Endodermal cell (in vitro differentiated cells): ENCODE measurements around the gene APBA2. TPM values are rescaled to one million over a fixed set of nuclear protein-coding genes. Genes with fewer than 3 reads are reported as not detected.

Experiments
- DNase-seq: peaks from one replicate; pipeline ENCODE4 v3.0.0-alpha.2; 2017
- H3K27ac ChIP-seq: 2 replicates; pipeline ENCODE4 v1.5.1; 2013; ENCODE audit warnings: mild to moderate bottlenecking, low read depth, low read length, moderate library complexity
- H3K27me3 ChIP-seq: 2 replicates; pipeline ENCODE4 v1.6.1; 2013; ENCODE audit warnings: mild to moderate bottlenecking, low read length, moderate library complexity; ENCODE audit not compliant: insufficient read depth, control insufficient read depth, poor library complexity, severe bottlenecking
- H3K36me3 ChIP-seq: 2 replicates; pipeline ENCODE4 v1.7.0; 2013; ENCODE audit warnings: mild to moderate bottlenecking, low read length, moderate library complexity; ENCODE audit not compliant: control insufficient read depth, insufficient read depth
- H3K4me1 ChIP-seq: one replicate; pipeline ENCODE4 v1.7.0; 2013; ENCODE audit warnings: low read length; ENCODE audit not compliant: control insufficient read depth, insufficient read depth
- H3K4me3 ChIP-seq: 2 replicates; pipeline ENCODE4 v1.5.1; 2013; ENCODE audit warnings: mild to moderate bottlenecking, low read length, moderate library complexity
- H3K9ac ChIP-seq: 2 replicates; pipeline ENCODE4 v1.6.1; 2013; ENCODE audit warnings: mild to moderate bottlenecking, low read length, moderate library complexity; ENCODE audit not compliant: poor library complexity, severe bottlenecking; ENCODE audit errors: extremely low read depth
- H3K9me3 ChIP-seq: 2 replicates; pipeline ENCODE4 v1.6.1; 2013; ENCODE audit warnings: mild to moderate bottlenecking, low read length, moderate library complexity; ENCODE audit not compliant: control insufficient read depth
- H3K27ac Mint-ChIP-seq: 2 replicates; pipeline ENCODE4 v1.8.0; 2020; ENCODE audit warnings: mixed read lengths
- H3K27me3 Mint-ChIP-seq: 2 replicates; pipeline ENCODE4 v1.8.0; 2021; ENCODE audit warnings: mild to moderate bottlenecking, mixed read lengths; ENCODE audit not compliant: insufficient read depth
- H3K36me3 Mint-ChIP-seq: 2 replicates; pipeline ENCODE4 v1.8.0; 2020; ENCODE audit warnings: low read depth, mixed read lengths
- H3K4me1 Mint-ChIP-seq: 2 replicates; pipeline ENCODE4 v1.8.0; 2020; ENCODE audit warnings: mixed read lengths
- H3K4me3 Mint-ChIP-seq: 2 replicates; pipeline ENCODE4 v1.8.0; 2020; ENCODE audit warnings: mild to moderate bottlenecking, moderate library complexity, mixed read lengths
- H3K9me3 Mint-ChIP-seq: 2 replicates; pipeline ENCODE4 v1.8.0; 2020; ENCODE audit warnings: mild to moderate bottlenecking, mixed read lengths
- WGBS, 2 experiments: methylation state at CpG; one replicate each; pipeline versions ENCODE4 v1.1.5 to v1.1.7; 2013; ENCODE audit warnings: missing lambda C conversion rate in 2 of 2, mixed read lengths in 1 of 2; ENCODE audit not compliant: insufficient coverage in 1 of 2, insufficient read length in 1 of 2; 5-methylcytosine and 5-hydroxymethylcytosine counted together
- total RNA-seq, 2 donors: library from RNA; stranded (reverse); fragmentation: NEBNext Ultra II Directional in 1 of 2; extraction: Animal tissue kit (Norgen Biotek cat#: 25700) in 1 of 2; gene quantifications; 2 replicates in 1 of 2; 3 replicates in 1 of 2; pipeline ENCODE4 v1.2.1, GENCODE V29; 2021
- TF ChIP-seq, protein P1 (sequence below): fragments of 200-600 bp; sonication (generic); conservative IDR thresholded peaks from 2 replicates; pipeline ENCODE4 v1.5.0; 2021; ENCODE audit warnings: antibody characterized with exemption, mild to moderate bottlenecking

Gene APBA2
- total RNA-seq, 2 donors from 2014 or later, result 27.1 to 27.3 TPM

DNA sequence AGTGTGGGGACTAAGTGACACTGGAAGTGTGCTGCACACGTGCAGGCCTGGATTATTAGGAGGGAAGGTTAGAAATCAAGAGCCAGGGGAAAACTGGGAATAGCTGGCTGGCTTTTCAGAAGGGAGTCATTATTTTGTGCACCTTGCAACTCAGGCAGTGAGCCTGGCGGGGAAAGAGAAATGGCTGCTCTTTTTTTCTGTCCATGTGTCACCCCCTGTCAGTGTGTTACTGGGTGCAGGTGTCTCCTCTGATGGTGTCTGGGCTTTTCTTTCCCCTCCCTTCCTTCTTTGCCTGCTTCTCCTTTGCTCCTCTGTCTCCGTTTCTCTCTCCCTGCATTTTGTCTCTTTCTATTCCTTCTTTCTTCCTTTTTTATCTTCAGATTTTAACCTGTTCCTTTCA, 130.7 kb downstream of the APBA2 start:
- Mint-ChIP-seq H3K4me1 (peaks cover 2% of the 10 kb centered on the region), H3K9me3 (no peaks in the 10 kb centered on the region), H3K36me3 (no peaks in the 10 kb centered on the region), H3K4me3 (no peak overlapping the region), H3K27ac (no peak overlapping the region), H3K27me3 (no peaks in the 10 kb centered on the region)
- no peak overlapping the region for H3K4me3 ChIP-seq
- TF ChIP-seq, protein P1, sequence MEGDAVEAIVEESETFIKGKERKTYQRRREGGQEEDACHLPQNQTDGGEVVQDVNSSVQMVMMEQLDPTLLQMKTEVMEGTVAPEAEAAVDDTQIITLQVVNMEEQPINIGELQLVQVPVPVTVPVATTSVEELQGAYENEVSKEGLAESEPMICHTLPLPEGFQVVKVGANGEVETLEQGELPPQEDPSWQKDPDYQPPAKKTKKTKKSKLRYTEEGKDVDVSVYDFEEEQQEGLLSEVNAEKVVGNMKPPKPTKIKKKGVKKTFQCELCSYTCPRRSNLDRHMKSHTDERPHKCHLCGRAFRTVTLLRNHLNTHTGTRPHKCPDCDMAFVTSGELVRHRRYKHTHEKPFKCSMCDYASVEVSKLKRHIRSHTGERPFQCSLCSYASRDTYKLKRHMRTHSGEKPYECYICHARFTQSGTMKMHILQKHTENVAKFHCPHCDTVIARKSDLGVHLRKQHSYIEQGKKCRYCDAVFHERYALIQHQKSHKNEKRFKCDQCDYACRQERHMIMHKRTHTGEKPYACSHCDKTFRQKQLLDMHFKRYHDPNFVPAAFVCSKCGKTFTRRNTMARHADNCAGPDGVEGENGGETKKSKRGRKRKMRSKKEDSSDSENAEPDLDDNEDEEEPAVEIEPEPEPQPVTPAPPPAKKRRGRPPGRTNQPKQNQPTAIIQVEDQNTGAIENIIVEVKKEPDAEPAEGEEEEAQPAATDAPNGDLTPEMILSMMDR, result no peak
- no peak for DNase-seq
- WGBS, 2 experiments, result 86 to 92% methylated on average over 1 to 3 of the region's 3 CpGs
- H3K27me3 ChIP-seq, result no peaks in the 10 kb centered on the region
- H3K9me3 ChIP-seq, result no peaks in the 10 kb centered on the region
- no peaks in the 10 kb centered on the region for H3K4me1 ChIP-seq
- no peaks in the 10 kb centered on the region for H3K36me3 ChIP-seq
- H3K9ac ChIP-seq, result no peak overlapping the region
- no peak overlapping the region for H3K27ac ChIP-seq

DNA sequence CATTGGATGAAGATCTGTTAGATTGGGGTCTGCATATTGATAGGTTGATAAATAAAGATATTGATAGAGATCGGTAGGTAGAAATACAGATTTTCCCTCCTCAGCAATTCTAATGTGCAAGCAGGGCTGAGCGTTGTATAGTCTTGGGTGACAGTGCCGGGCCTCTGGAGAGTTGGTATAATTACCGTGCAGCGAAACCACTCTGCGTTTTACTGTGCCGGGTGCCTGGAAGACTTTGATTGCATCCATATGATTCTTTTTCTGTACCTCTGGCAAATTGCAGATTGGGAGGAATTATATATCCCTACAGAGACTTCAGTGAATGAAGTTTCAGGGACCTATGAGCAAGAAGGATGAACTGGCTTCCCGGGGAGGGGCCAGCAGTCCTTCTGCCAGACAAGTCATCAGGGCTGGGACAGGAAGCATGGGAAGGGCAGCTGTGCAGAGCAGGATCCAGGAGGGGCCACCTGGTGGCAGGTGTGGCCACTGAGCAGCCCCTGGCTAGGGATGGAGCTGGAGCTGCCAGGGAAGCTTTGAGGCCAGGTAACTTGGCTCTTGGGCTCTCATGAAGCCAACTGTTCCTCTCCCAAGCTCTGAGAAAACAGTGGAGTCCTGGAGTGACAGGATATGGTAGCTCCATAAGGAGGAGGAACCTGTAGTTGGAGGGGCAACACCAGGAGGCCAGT, 132.5 kb downstream of the APBA2 start:
- no peaks in the 10 kb centered on the region for H3K36me3 Mint-ChIP-seq
- WGBS, 2 experiments, result 96 to 97% methylated on average over 8 of the region's 8 CpGs
- H3K27ac ChIP-seq, result no peak overlapping the region

DNA sequence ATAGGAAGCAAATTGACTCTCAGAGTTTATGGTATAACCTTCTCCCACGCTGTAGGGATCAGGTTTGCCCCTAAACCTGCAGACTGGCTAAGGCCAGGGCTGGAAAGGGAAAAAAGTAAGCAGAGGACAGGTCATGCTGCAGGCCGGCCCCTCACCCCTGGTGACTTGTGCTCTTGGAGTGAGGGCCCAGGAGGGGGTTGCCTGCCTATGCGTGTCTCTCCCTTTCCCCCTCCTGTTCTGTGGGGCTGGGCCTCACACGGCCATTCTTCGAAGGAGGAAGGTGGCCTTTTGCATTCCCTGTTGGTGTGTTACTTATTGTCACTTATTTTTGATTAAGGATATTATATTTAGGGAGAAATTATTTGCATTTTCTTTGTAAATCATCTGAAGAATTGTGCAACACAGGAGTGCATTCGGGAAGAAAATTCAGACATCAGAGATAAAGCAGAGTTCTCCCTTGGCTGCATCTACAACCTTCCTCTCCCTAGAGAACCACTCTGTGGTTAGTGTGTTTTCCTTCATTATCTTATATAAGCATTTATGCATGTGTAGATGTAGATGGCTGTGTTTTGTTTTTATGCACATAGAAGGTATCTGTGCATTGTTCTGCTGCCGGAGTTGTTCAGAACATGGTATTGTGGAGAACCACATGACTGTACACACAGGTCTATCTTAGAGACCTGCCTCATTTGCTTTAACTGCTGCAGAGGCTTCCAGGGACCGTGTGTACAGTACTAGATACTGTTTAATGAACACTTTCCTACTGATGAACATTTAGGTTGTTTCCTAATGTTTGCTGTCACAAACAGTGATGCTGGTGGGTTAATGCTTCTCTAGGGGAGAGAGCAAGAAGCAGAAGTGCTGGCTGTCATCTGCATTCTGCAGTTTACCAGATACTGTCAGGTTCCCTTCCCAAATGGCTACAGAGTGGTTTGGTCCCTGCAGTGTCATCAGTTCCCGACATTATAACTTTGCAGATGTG, 133.5 kb downstream of the APBA2 start:
- no peak overlapping the region for H3K4me3 Mint-ChIP-seq
- peaks cover 2% of the 10 kb centered on the region for H3K4me1 Mint-ChIP-seq
- Histone ChIP-seq H3K27me3 (no peaks in the 10 kb centered on the region), H3K4me3 (no peak overlapping the region), H3K27ac (no peak overlapping the region), H3K9ac (no peak overlapping the region), H3K36me3 (no peaks in the 10 kb centered on the region), H3K9me3 (no peaks in the 10 kb centered on the region), H3K4me1 (no peaks in the 10 kb centered on the region)
- TF ChIP-seq, protein P1, result no peak
- H3K27me3 Mint-ChIP-seq, result no peaks in the 10 kb centered on the region
- no peaks in the 10 kb centered on the region for H3K36me3 Mint-ChIP-seq
- H3K9me3 Mint-ChIP-seq, result no peaks in the 10 kb centered on the region
- no peak for DNase-seq
- no peak overlapping the region for H3K27ac Mint-ChIP-seq
- 76 to 93% methylated on average over 5 to 9 of the region's 9 CpGs for WGBS, 2 experiments

More for the DNA sequence above, 132.5 kb downstream of the APBA2 start:
- H3K4me3 Mint-ChIP-seq, result no peak overlapping the region
- TF ChIP-seq, protein P1, result peak; percentile 78
- Histone ChIP-seq H3K36me3 (no peaks in the 10 kb centered on the region), H3K4me1 (no peaks in the 10 kb centered on the region), H3K27me3 (no peaks in the 10 kb centered on the region), H3K9me3 (no peaks in the 10 kb centered on the region), H3K9ac (no peak overlapping the region), H3K4me3 (no peak overlapping the region)
- H3K9me3 Mint-ChIP-seq, result no peaks in the 10 kb centered on the region
- H3K27me3 Mint-ChIP-seq, result no peaks in the 10 kb centered on the region
- DNase-seq, result peak; percentile 86
- H3K4me1 Mint-ChIP-seq, result peaks cover 2% of the 10 kb centered on the region
- H3K27ac Mint-ChIP-seq, result no peak overlapping the region
